Measurements from ENCODE around the gene GEN1. TPM values are rescaled to one million over a fixed set of nuclear protein-coding genes. Genes with fewer than 3 reads are reported as not detected.

The GEN1 gene
- total and polyA plus RNA-seq, 2 donors from 2014 or later, result 1.4 to 6.2 TPM

DNA sequence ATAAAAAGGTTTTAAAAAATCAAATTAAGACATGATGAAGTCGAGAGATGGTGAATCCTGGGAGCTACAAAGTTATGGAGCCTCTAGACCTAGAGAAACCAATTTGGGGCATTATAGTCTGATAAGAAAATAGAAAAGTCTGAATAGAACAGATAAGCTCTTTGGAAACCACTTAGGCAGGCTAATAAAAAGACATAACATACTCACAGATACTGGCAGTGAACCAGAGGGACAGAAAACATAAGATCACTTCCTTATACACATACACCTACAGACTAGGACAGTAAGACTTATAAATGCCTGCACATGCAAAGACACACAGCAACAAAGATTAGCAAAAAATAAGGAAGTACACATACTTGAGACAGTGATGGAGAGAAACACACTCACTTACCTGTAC, 20.3 kb upstream of the GEN1 start:
- no peak overlapping the region for H3K4me3 ChIP-seq (ENCODE audit: low read length in 3 of 3)
- no peak for DNase-seq
- peaks cover 2 to 24% (median 21%) of the 10 kb centered on the region in 3 donors for H3K36me3 ChIP-seq (ENCODE audit: control insufficient read depth in 2 of 3, insufficient read depth in 3 of 3, low read length in 3 of 3)
- no peaks in the 10 kb centered on the region for H3K4me1 ChIP-seq (ENCODE audit: control insufficient read depth in 2 of 3, insufficient read depth in 2 of 3, low read depth in 1 of 3, low read length in 3 of 3)
- no peaks in the 10 kb centered on the region for H3K27me3 ChIP-seq (ENCODE audit: control insufficient read depth, insufficient read depth, low read length)
- intact Hi-C loops (cut with DNase I), result no loop called here
- no peak overlapping the region for H3K9ac ChIP-seq (ENCODE audit: low read length in 3 of 3)
- H3K9me3 ChIP-seq (ENCODE audit: control insufficient read depth in 2 of 3, insufficient read depth in 1 of 3, low read length in 3 of 3), result no peaks in the 10 kb centered on the region
- FAIRE-seq, result no peak
- no peak overlapping the region for H3K27ac ChIP-seq (ENCODE audit: low read depth in 2 of 2, low read length in 2 of 2)
- TF ChIP-seq, protein P1, sequence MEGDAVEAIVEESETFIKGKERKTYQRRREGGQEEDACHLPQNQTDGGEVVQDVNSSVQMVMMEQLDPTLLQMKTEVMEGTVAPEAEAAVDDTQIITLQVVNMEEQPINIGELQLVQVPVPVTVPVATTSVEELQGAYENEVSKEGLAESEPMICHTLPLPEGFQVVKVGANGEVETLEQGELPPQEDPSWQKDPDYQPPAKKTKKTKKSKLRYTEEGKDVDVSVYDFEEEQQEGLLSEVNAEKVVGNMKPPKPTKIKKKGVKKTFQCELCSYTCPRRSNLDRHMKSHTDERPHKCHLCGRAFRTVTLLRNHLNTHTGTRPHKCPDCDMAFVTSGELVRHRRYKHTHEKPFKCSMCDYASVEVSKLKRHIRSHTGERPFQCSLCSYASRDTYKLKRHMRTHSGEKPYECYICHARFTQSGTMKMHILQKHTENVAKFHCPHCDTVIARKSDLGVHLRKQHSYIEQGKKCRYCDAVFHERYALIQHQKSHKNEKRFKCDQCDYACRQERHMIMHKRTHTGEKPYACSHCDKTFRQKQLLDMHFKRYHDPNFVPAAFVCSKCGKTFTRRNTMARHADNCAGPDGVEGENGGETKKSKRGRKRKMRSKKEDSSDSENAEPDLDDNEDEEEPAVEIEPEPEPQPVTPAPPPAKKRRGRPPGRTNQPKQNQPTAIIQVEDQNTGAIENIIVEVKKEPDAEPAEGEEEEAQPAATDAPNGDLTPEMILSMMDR (IDR thresholded peaks at IDR 0.05; ENCODE audit: borderline replicate concordance, extremely low read depth, insufficient read depth), result no peak

DNA sequence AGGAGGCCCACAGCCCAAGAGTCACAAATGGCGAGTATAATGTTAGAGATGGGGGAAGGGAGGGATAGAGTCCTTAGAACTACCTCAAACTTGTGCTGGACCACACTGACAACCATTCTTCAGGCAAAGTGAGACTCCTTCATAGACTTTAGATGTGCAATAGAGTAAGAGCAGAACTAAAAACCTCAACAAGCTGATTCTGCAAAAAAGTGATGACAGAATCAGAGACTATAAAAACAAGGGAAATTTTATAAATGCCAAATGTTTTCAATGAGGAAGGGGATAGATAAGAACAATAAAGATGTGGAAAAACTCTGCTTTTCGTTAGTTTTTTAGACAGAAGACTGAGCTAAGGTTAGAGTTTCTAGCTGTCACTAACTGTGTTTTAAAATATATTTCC, 18.1 kb upstream of the GEN1 start:
- H3K36me3 ChIP-seq (ENCODE audit: control insufficient read depth in 2 of 3, insufficient read depth in 3 of 3, low read length in 3 of 3), result peaks cover 2 to 26% (median 19%) of the 10 kb centered on the region in 3 donors
- no peak overlapping the region for H3K27ac ChIP-seq (ENCODE audit: low read depth in 2 of 2, low read length in 2 of 2)

DNA sequence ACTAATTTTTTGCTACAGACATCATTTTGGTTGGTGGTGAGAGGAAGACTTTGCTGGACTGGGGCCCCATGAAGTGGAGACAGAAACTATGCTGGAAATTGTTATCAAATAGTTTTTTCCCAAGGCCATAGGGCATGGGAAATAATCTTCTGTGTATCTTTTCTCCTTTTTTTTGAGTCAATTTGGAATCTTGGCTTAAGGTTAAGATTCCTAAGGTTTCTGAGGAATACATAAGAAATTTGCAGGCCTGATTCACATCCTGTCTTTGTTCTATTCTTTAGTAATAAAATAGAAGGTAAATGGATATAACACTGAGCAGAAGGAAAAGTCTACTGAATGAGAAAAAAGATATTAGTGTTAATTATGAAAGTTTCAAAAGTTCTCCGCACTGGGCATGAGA, 16.9 kb upstream of the GEN1 start:
- Histone ChIP-seq H3K9me3 (ENCODE audit: control insufficient read depth in 2 of 3, insufficient read depth in 1 of 3, low read length in 3 of 3) (no peaks in the 10 kb centered on the region), H3K36me3 (ENCODE audit: control insufficient read depth in 2 of 3, insufficient read depth in 3 of 3, low read length in 3 of 3) (peaks cover 2 to 22% (median 13%) of the 10 kb centered on the region in 3 donors), H3K4me1 (ENCODE audit: control insufficient read depth in 2 of 3, insufficient read depth in 2 of 3, low read depth in 1 of 3, low read length in 3 of 3) (no peaks in the 10 kb centered on the region), H3K27me3 (ENCODE audit: control insufficient read depth, insufficient read depth, low read length) (no peaks in the 10 kb centered on the region), H3K4me3 (ENCODE audit: low read length in 3 of 3) (no peak overlapping the region), H3K9ac (ENCODE audit: low read length in 3 of 3) (no peak overlapping the region), H3K27ac (ENCODE audit: low read depth in 2 of 2, low read length in 2 of 2) (no peak overlapping the region)
- intact Hi-C loops (cut with DNase I), result no loop called here
- TF ChIP-seq, protein P1 (IDR thresholded peaks at IDR 0.05; ENCODE audit: borderline replicate concordance, extremely low read depth, insufficient read depth), result no peak
- no peak for DNase-seq
- FAIRE-seq, result no peak

More for the DNA sequence above, 18.1 kb upstream of the GEN1 start:
- H3K9me3 ChIP-seq (ENCODE audit: control insufficient read depth in 2 of 3, insufficient read depth in 1 of 3, low read length in 3 of 3), result no peaks in the 10 kb centered on the region
- H3K4me1 ChIP-seq (ENCODE audit: control insufficient read depth in 2 of 3, insufficient read depth in 2 of 3, low read depth in 1 of 3, low read length in 3 of 3), result no peaks in the 10 kb centered on the region
- no peaks in the 10 kb centered on the region for H3K27me3 ChIP-seq (ENCODE audit: control insufficient read depth, insufficient read depth, low read length)
- no peak overlapping the region for H3K9ac ChIP-seq (ENCODE audit: low read length in 3 of 3)
- TF ChIP-seq, protein P1 (IDR thresholded peaks at IDR 0.05; ENCODE audit: borderline replicate concordance, extremely low read depth, insufficient read depth), result no peak
- DNase-seq, result no peak
- H3K4me3 ChIP-seq (ENCODE audit: low read length in 3 of 3), result no peak overlapping the region
- intact Hi-C loops (cut with DNase I), result no loop called here
- FAIRE-seq, result no peak

DNA sequence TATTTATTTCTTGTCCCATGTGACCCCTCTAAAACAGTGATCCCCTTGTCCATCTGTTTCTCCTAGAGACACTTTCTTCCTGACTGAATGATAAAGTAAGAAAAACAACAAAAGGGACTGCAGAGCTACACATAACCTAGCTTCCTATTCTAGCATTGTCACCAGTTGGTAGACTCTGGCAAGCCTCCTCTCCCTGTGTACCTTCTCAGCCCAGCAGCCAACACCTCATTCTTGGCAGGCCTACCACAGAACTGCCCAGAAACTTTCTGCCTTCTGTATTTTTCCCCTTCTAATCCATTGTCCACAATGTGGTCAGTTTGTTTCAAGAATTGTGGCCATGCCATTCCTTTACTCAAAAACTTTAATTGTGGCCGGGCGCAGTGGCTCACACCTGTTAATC, 13.7 kb upstream of the GEN1 start:
- no peak overlapping the region for H3K9ac ChIP-seq (ENCODE audit: low read length in 3 of 3)
- no peaks in the 10 kb centered on the region for H3K27me3 ChIP-seq (ENCODE audit: control insufficient read depth, insufficient read depth, low read length)
- TF ChIP-seq, protein P1 (IDR thresholded peaks at IDR 0.05; ENCODE audit: borderline replicate concordance, extremely low read depth, insufficient read depth), result no peak
- no peaks in the 10 kb centered on the region for H3K4me1 ChIP-seq (ENCODE audit: control insufficient read depth in 2 of 3, insufficient read depth in 2 of 3, low read depth in 1 of 3, low read length in 3 of 3)
- H3K4me3 ChIP-seq (ENCODE audit: low read length in 3 of 3), result no peak overlapping the region
- intact Hi-C loops (cut with DNase I), result no loop called here
- no peak for DNase-seq
- peaks cover 2 to 18% (median 18%) of the 10 kb centered on the region in 3 donors for H3K36me3 ChIP-seq (ENCODE audit: control insufficient read depth in 2 of 3, insufficient read depth in 3 of 3, low read length in 3 of 3)
- H3K27ac ChIP-seq (ENCODE audit: low read depth in 2 of 2, low read length in 2 of 2), result no peak overlapping the region
- FAIRE-seq, result no peak
- no peaks in the 10 kb centered on the region for H3K9me3 ChIP-seq (ENCODE audit: control insufficient read depth in 2 of 3, insufficient read depth in 1 of 3, low read length in 3 of 3)

Measured in kidney (tissue), 14 donors.